Ishikawa (cell line): ENCODE data around the gene COL24A1.

Experiments
- CEBPB ChIP-seq: IDR thresholded peaks from 2 replicates; pipeline ENCODE4 v1.6.1; 2012
- CREB1 ChIP-seq: IDR thresholded peaks from 2 replicates; pipeline ENCODE4 v1.6.1; 2012; ENCODE audit warnings: low read depth
- EGR1 ChIP-seq: IDR thresholded peaks from 2 replicates; pipeline ENCODE4 v1.6.1; 2012
- EP300 ChIP-seq: IDR thresholded peaks from 2 replicates; pipeline ENCODE4 v1.6.1; 2012; ENCODE audit warnings: borderline replicate concordance
- FOXM1 ChIP-seq: IDR thresholded peaks from 2 replicates; pipeline ENCODE4 v1.6.1; 2012; ENCODE audit warnings: low read depth, borderline replicate concordance
- MAX ChIP-seq: IDR thresholded peaks from 2 replicates; pipeline ENCODE4 v1.6.1; 2012
- NFIC ChIP-seq: IDR thresholded peaks from 2 replicates; pipeline ENCODE4 v1.6.1; 2012
- RAD21 ChIP-seq: IDR thresholded peaks from 2 replicates; pipeline ENCODE4 v1.6.1; 2012; ENCODE audit warnings: low read depth
- REST ChIP-seq: IDR thresholded peaks from 2 replicates; pipeline ENCODE4 v1.6.1; 2012; ENCODE audit warnings: low read depth, mild to moderate bottlenecking
- TAF1 ChIP-seq: IDR thresholded peaks from 2 replicates; pipeline ENCODE4 v1.6.1; 2012; ENCODE audit warnings: low read depth, mild to moderate bottlenecking
- TCF12 ChIP-seq: IDR thresholded peaks from 2 replicates; pipeline ENCODE4 v1.6.1; 2012; ENCODE audit warnings: low read depth
- TEAD4 ChIP-seq: IDR thresholded peaks from 2 replicates; pipeline ENCODE4 v1.6.1; 2012
- USF1 ChIP-seq: IDR thresholded peaks from 2 replicates; pipeline ENCODE4 v1.6.1; 2012
- YY1 ChIP-seq: IDR thresholded peaks from 2 replicates; pipeline ENCODE4 v1.6.1; 2012; ENCODE audit warnings: low read depth
- ZBTB7A ChIP-seq: IDR thresholded peaks from 2 replicates; pipeline ENCODE4 v1.6.1; 2012; ENCODE audit warnings: low read depth

COL24A1 gene

GRCh38 chr1:85933961-85934360 lies 222.6 kb downstream of the COL24A1 start:
- TF ChIP-seq EP300 (no peak), RAD21 (no peak)

GRCh38 chr1:85911742-85912141 lies 244.8 kb downstream of the COL24A1 start:
- no peak for TF ChIP-seq ZBTB7A
- no peak for TF ChIP-seq EP300
- no peak for TF ChIP-seq CEBPB
- TF ChIP-seq TAF1: no peak
- peak; percentile 27; the same call in 1 of the 2 replicates for TF ChIP-seq RAD21

GRCh38 chr1:85900921-85901320 lies 255.7 kb downstream of the COL24A1 start:
- TF ChIP-seq ZBTB7A (no peak), EGR1 (no peak), CEBPB (no peak), MAX (no peak), NFIC (no peak), CREB1 (no peak), RAD21 (no peak), YY1 (no peak), REST (no peak), TAF1 (no peak)

- TF ChIP-seq REST: no peak
- no peak for TF ChIP-seq NFIC
- no peak for TF ChIP-seq FOXM1
- TF ChIP-seq YY1: no peak
- no peak for TF ChIP-seq TCF12
- TF ChIP-seq CREB1: no peak
- TF ChIP-seq USF1: no peak
- no peak for TF ChIP-seq RAD21
- TF ChIP-seq ZBTB7A: no peak
- no peak for TF ChIP-seq TAF1
- TF ChIP-seq EGR1: no peak
- no peak for TF ChIP-seq TEAD4
- TF ChIP-seq CEBPB: no peak
- no peak for TF ChIP-seq EP300
- no peak for TF ChIP-seq MAX
Observed at GRCh38 chr1:85898861-85899260, 257.7 kb downstream of the COL24A1 start.

- TF ChIP-seq RAD21 (peak; percentile 45), REST (no peak)
Observed at GRCh38 chr1:85894651-85895050, 261.9 kb downstream of the COL24A1 start.

- TF ChIP-seq CREB1: no peak
- TF ChIP-seq TCF12: no peak
- TF ChIP-seq USF1: no peak
- no peak for TF ChIP-seq EP300
- no peak for TF ChIP-seq FOXM1
- TF ChIP-seq REST: no peak
- TF ChIP-seq TEAD4: no peak
- TF ChIP-seq MAX: no peak
- no peak for TF ChIP-seq RAD21
- TF ChIP-seq EGR1: no peak
- TF ChIP-seq ZBTB7A: no peak
- TF ChIP-seq YY1: no peak
- TF ChIP-seq TAF1: no peak
- TF ChIP-seq NFIC: no peak
- TF ChIP-seq CEBPB: no peak
Observed at GRCh38 chr1:85892366-85892765, 264.2 kb downstream of the COL24A1 start.
